Measurements from ENCODE around the gene COL11A2. TPM values are rescaled to one million over a fixed set of nuclear protein-coding genes. Genes with fewer than 3 reads are reported as not detected.

Gene COL11A2
- total and polyA plus RNA-seq, 2 of the 13 experiments (the other 11 are each of a cell fraction or from before 2014, with no cell fraction given) = 0.55 TPM

DNA sequence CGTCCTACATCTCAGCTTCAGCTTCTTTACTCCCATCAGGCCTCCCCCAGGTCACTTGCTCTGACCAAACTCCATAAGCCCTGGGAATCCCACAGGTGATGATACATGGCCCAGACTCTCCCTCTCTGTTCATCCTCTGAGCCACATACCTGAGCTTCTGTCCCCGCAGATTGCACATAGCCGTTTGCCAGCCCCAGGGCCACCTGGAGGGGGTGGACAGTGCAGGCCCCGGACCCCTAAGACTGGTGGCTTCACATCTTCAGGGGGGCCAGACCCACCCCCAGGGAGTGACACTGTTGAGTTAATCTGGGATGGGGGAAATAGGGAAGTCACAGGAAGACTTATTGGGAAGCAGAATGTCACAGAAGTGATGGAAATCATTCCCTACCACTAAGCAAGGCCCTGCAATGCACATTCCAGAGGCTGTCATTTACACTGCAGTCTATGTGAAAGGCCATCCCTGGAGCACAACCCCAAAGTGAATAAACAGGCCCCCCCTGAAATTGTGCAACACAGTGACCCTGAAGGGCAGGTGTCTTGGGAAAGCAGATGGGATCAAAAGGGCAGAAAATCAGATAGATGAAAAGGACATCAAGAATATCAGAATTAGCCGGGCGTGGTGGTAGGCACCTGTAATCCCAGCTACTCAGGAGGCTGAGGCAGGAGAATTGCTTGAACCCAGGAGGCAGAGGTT is 6.0 kb upstream of the COL11A2 start (continued):
- TF ChIP-seq, protein P1, sequence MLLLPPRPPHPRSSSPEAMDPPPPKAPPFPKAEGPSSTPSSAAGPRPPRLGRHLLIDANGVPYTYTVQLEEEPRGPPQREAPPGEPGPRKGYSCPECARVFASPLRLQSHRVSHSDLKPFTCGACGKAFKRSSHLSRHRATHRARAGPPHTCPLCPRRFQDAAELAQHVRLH (CRISPR knock-in tag; IDR thresholded peaks at IDR 0.05; ENCODE audit: borderline replicate concordance, low read depth) = peak; percentile 74; the same call in 1 of the 2 replicates
- TF ChIP-seq CHD4 (IDR thresholded peaks at IDR 0.05; ENCODE audit: borderline replicate concordance, low read length) (peak; percentile 47; the same call in 1 of the 2 replicates), EEA1 (CRISPR knock-in tag; IDR thresholded peaks at IDR 0.05; ENCODE audit: borderline replicate concordance) (no peak), RBM22 (optimal IDR thresholded peaks at IDR 0.05; ENCODE audit: low read length) (no peak), FLYWCH1 (CRISPR knock-in tag; IDR thresholded peaks at IDR 0.05) (no peak), RBFOX2 (IDR thresholded peaks at IDR 0.05; ENCODE audit: low read depth, low read length) (no peak), TBX3 (IDR thresholded peaks at IDR 0.05; ENCODE audit: borderline replicate concordance) (peak; percentile 65; the same call in 1 of the 2 replicates), ZNF558 (CRISPR knock-in tag; IDR thresholded peaks at IDR 0.05; ENCODE audit: borderline replicate concordance) (no peak), ZNF703 (CRISPR knock-in tag; IDR thresholded peaks at IDR 0.05; ENCODE audit: borderline replicate concordance) (no peak; the same call in 1 of the 2 replicates), ZNF383 (CRISPR knock-in tag; IDR thresholded peaks at IDR 0.05; ENCODE audit: borderline replicate concordance) (no peak), ZNF446 (CRISPR knock-in tag; IDR thresholded peaks at IDR 0.05) (no peak), ZFP91 (CRISPR knock-in tag; IDR thresholded peaks at IDR 0.05; ENCODE audit: borderline replicate concordance) (peak; percentile 26; the same call in 1 of the 2 replicates), ZNF513 (CRISPR knock-in tag; conservative IDR thresholded peaks at IDR 0.05) (no peak), GFI1 (CRISPR knock-in tag; IDR thresholded peaks at IDR 0.05; ENCODE audit: borderline replicate concordance) (peak; percentile 98), TCF7L2 (IDR thresholded peaks at IDR 0.05; ENCODE audit: low read depth, low read length) (no peak), ZNF121 (CRISPR knock-in tag; IDR thresholded peaks at IDR 0.05) (peak; percentile 96)
- TF ChIP-seq, protein P2, sequence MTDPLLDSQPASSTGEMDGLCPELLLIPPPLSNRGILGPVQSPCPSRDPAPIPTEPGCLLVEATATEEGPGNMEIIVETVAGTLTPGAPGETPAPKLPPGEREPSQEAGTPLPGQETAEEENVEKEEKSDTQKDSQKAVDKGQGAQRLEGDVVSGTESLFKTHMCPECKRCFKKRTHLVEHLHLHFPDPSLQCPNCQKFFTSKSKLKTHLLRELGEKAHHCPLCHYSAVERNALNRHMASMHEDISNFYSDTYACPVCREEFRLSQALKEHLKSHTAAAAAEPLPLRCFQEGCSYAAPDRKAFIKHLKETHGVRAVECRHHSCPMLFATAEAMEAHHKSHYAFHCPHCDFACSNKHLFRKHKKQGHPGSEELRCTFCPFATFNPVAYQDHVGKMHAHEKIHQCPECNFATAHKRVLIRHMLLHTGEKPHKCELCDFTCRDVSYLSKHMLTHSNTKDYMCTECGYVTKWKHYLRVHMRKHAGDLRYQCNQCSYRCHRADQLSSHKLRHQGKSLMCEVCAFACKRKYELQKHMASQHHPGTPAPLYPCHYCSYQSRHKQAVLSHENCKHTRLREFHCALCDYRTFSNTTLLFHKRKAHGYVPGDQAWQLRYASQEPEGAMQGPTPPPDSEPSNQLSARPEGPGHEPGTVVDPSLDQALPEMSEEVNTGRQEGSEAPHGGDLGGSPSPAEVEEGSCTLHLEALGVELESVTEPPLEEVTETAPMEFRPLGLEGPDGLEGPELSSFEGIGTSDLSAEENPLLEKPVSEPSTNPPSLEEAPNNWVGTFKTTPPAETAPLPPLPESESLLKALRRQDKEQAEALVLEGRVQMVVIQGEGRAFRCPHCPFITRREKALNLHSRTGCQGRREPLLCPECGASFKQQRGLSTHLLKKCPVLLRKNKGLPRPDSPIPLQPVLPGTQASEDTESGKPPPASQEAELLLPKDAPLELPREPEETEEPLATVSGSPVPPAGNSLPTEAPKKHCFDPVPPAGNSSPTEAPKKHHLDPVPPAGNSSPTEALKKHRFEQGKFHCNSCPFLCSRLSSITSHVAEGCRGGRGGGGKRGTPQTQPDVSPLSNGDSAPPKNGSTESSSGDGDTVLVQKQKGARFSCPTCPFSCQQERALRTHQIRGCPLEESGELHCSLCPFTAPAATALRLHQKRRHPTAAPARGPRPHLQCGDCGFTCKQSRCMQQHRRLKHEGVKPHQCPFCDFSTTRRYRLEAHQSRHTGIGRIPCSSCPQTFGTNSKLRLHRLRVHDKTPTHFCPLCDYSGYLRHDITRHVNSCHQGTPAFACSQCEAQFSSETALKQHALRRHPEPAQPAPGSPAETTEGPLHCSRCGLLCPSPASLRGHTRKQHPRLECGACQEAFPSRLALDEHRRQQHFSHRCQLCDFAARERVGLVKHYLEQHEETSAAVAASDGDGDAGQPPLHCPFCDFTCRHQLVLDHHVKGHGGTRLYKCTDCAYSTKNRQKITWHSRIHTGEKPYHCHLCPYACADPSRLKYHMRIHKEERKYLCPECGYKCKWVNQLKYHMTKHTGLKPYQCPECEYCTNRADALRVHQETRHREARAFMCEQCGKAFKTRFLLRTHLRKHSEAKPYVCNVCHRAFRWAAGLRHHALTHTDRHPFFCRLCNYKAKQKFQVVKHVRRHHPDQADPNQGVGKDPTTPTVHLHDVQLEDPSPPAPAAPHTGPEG (CRISPR knock-in tag; IDR thresholded peaks at IDR 0.05) = no peak
- TF ChIP-seq, protein P3, sequence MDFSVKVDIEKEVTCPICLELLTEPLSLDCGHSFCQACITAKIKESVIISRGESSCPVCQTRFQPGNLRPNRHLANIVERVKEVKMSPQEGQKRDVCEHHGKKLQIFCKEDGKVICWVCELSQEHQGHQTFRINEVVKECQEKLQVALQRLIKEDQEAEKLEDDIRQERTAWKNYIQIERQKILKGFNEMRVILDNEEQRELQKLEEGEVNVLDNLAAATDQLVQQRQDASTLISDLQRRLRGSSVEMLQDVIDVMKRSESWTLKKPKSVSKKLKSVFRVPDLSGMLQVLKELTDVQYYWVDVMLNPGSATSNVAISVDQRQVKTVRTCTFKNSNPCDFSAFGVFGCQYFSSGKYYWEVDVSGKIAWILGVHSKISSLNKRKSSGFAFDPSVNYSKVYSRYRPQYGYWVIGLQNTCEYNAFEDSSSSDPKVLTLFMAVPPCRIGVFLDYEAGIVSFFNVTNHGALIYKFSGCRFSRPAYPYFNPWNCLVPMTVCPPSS (IDR thresholded peaks at IDR 0.05) = no peak
